WERI-Rb-1 (cell line): ENCODE data around the gene NKX2-2.

ENCODE experiments used
- DNase-seq: peaks from one replicate; pipeline ENCODE4 v3.0.0-alpha.2; 2020
- H3K27ac ChIP-seq: fragments of 250-450 bp; sonication (Bioruptor Pico); 2 replicates; pipeline ENCODE4 v1.5.1; 2020; ENCODE audit warnings: mild to moderate bottlenecking, moderate library complexity
- H3K27me3 ChIP-seq: fragments of 250-450 bp; sonication (Bioruptor Pico); 2 replicates; pipeline ENCODE4 v1.5.1; 2021; ENCODE audit warnings: mild to moderate bottlenecking, low read depth, moderate library complexity; ENCODE audit not compliant: insufficient read depth, severe bottlenecking
- H3K36me3 ChIP-seq: fragments of 250-450 bp; sonication (Bioruptor Pico); 2 replicates; pipeline ENCODE4 v1.5.1; 2020; ENCODE audit warnings: mild to moderate bottlenecking, moderate library complexity
- H3K4me3 ChIP-seq: 2 replicates; pipeline ENCODE4 v1.5.1; 2011; ENCODE audit warnings: low read depth, mild to moderate bottlenecking, control low read depth, low read length
- H3K9me3 ChIP-seq: fragments of 250-450 bp; sonication (Bioruptor Pico); 2 replicates; pipeline ENCODE4 v1.5.1; 2021; ENCODE audit warnings: mild to moderate bottlenecking, moderate library complexity; ENCODE audit not compliant: severe bottlenecking
- TF ChIP-seq, protein P1 (sequence below): IDR thresholded peaks from 2 replicates; pipeline ENCODE4 v1.5.1; 2011; ENCODE audit warnings: low read depth, mild to moderate bottlenecking, control low read depth, inconsistent platforms, low read length

Gene NKX2-2

DNA sequence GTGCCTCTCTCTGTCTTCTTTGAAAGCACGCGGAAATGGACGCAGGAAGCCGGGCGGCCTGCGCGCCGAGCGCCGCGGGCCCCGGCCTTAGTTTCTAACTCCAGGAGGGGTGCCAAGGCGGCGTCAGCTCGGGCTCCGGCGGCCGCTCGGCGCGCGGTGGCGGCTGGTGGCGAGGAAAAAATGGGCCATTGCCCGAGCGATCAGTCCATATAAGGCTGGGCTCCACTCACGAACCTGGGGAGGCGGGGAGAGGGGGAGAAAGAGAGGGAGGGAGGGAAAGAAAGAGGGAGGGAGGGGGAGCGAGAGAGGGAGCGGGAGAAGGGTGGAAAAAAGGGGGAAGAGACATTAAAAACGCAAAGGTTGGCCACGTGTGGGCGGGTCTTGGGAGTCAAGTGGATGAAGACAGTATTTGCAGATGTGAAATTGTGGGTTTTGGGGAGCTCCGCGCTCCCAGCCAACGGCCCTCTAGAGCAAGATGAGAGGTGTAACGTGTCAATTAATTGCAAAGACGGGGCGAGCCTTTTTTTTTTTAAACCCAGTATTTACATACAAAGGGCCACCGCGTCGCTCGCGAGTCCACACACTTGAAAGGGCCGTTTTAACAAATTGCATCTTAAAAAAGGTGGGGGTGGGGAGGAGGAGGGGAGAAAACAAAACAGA, at the start of gene NKX2-2:
NKX2-2 (minus strand) TSS at position 184 of the 660 bp plus-strand sequence. CDS start 395 bp downstream, outside the sequence.
- TF ChIP-seq, protein P1, sequence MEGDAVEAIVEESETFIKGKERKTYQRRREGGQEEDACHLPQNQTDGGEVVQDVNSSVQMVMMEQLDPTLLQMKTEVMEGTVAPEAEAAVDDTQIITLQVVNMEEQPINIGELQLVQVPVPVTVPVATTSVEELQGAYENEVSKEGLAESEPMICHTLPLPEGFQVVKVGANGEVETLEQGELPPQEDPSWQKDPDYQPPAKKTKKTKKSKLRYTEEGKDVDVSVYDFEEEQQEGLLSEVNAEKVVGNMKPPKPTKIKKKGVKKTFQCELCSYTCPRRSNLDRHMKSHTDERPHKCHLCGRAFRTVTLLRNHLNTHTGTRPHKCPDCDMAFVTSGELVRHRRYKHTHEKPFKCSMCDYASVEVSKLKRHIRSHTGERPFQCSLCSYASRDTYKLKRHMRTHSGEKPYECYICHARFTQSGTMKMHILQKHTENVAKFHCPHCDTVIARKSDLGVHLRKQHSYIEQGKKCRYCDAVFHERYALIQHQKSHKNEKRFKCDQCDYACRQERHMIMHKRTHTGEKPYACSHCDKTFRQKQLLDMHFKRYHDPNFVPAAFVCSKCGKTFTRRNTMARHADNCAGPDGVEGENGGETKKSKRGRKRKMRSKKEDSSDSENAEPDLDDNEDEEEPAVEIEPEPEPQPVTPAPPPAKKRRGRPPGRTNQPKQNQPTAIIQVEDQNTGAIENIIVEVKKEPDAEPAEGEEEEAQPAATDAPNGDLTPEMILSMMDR = no peak
- Histone ChIP-seq H3K36me3 (no peaks in the 10 kb centered on the region), H3K27ac (no peak within 1 kb of the TSS), H3K9me3 (peaks cover 28% of the 10 kb centered on the region), H3K27me3 (peaks cover 85% of the 10 kb centered on the region), H3K4me3 (no peak within 1 kb of the TSS)
- no peak for DNase-seq

DNA sequence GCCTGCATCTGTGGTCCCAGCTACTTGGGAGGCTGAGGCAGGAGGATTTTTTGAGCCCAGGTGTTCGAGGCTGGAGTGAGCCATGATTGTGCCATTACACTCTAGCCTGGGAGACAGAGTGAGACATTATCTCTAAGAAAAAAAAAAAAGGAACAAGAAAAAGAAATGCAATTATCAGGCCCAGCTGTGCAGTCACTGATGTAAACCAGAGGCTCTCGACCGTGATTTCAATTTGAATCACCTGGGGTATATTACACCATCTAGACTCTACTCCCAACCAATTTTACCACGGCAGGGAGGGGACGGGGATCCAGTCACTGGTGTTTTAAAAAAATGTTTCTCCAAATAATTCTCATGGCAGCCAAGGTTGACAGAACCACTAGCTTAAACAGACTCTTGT, 48.8 kb upstream of the NKX2-2 start:
- H3K36me3 ChIP-seq = no peaks in the 10 kb centered on the region
- H3K27ac ChIP-seq = no peak overlapping the region
- no peaks in the 10 kb centered on the region for H3K9me3 ChIP-seq
- no peak overlapping the region for H3K4me3 ChIP-seq
- TF ChIP-seq, protein P1 = no peak
- peaks cover 89% of the 10 kb centered on the region for H3K27me3 ChIP-seq
- DNase-seq = no peak

DNA sequence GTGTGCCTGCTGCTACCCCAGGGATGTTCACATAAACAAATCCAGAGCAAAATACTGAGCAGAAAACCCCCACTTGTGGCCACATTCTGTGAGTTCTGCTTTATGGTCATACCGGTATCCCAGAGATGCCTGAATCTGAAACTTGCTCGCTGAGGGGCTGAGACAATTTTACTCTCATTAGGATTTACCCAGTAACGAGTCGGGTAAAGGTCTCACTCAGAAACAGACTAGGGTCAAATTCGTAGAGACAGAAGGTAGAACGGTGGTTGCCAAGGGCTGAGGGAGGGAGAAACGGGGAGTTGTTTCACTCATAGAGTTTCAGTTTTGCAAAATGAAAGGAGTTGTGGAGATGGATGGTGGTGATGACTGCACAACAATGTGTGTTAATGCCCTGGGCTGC, 45.4 kb upstream of the NKX2-2 start:
- no peak overlapping the region for H3K27ac ChIP-seq

DNA sequence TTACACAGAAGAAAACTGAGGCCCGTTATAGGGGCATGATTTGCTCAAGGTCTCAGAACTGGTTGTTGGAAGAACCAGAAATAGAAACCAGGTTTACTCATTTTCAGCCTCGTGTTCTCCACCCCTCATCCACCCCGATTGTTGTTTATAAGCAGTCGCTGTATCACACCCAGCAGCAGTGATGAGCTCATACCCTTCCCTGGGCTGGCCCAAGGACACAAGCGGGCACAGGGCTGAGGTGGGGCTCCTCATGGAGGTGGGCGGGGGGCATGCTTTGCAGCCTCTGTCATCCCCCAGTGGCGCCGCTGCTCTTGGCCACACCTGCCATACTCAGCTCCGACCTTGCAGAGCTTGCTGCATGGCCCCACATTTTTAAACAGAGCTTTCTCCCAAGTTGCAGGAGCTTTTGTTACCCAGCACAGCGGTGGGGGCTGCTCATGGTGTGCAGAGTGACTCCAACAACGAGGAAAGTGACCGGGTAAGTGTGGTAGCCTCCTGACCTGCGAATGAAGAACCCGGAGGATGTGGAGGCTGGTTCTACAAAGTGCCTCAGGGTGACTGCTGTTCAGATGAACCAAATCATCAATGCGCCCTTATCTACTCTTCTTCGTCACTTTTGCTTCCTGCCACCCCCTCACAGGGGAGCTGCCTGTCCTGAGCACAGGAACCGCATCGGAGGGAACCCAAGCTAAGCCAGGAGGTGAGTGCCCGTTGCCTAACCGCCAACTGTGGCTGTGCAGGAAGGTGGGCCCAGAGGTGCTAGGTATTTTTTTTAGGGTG, 43.6 kb upstream of the NKX2-2 start:
- DNase-seq = no peak
- Histone ChIP-seq H3K4me3 (no peak overlapping the region), H3K27ac (no peak overlapping the region), H3K27me3 (peaks cover 88% of the 10 kb centered on the region), H3K9me3 (no peaks in the 10 kb centered on the region), H3K36me3 (no peaks in the 10 kb centered on the region)
- TF ChIP-seq, protein P1 = no peak

More for the DNA sequence above, 45.4 kb upstream of the NKX2-2 start:
- Histone ChIP-seq H3K27me3 (peaks cover 94% of the 10 kb centered on the region), H3K9me3 (no peaks in the 10 kb centered on the region), H3K36me3 (no peaks in the 10 kb centered on the region), H3K4me3 (no peak overlapping the region)
- no peak for DNase-seq
- TF ChIP-seq, protein P1 = no peak

DNA sequence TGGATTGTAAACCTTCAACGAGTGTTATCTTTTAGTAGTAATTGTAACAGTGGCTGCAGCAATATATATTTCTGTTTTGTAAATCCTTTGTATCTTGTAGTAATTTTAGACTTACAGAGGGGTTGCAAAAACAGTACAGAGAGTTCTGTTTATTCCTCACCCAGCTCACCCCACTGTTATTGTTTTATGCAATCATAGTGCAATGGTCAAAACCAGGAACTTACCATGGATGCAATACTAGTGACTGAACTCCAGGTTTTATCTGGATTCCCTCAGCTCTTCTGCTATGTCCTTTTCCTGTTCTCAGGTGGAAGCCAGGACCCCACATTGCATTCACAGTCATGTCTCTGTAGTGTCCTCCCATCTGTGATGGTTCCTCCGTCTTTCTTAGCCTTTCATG, 42.5 kb upstream of the NKX2-2 start:
- Histone ChIP-seq H3K27me3 (peaks cover 86% of the 10 kb centered on the region), H3K27ac (no peak overlapping the region), H3K9me3 (no peaks in the 10 kb centered on the region), H3K36me3 (no peaks in the 10 kb centered on the region), H3K4me3 (no peak overlapping the region)
- DNase-seq = no peak
- TF ChIP-seq, protein P1 = no peak
